H1 (cell line): ENCODE data around the gene FAM170B. TPM values are rescaled to one million over a fixed set of nuclear protein-coding genes. Genes with fewer than 3 reads are reported as not detected.

Experiments used
- CTCF ChIA-PET: fragments of 300-600 bp; sonication (Branson Sonifier 250); formaldehyde crosslinking; loops from one replicate; lab custom pipeline; 2021; ENCODE audit not compliant: partially characterized antibody; lab: Charles Lee
- POLR2A ChIA-PET: fragments of 300-600 bp; sonication (Branson Sonifier 250); formaldehyde crosslinking; loops from one replicate; lab custom pipeline; 2021; ENCODE audit warnings: inconsistent platforms; ENCODE audit not compliant: partially characterized antibody; lab: Charles Lee
- DNase-seq, 2 experiments: peaks; one replicate each; pipeline versions ENCODE4 v3.0.0 to v3.0.0-alpha.2; 2010 to 2022; ENCODE audit warnings: low spot score in 2 of 2, low read depth in 1 of 2, mixed read lengths in 1 of 2
- FAIRE-seq: peaks from 2 replicates; lab custom pipeline; 2011; peaks lifted over from hg19 to GRCh38; lab: Jason Lieb, UNC
- H2AFZ ChIP-seq: 2 replicates; pipeline ENCODE4 v1.8.1; 2012; ENCODE audit warnings: low read length, inconsistent platforms
- H2AK5ac ChIP-seq: 2 replicates; pipeline ENCODE4 v1.6.1; 2013; ENCODE audit warnings: low read depth, low read length
- H2BK120ac ChIP-seq: replicated peaks from 2 replicates; pipeline ENCODE3; 2013; ENCODE audit warnings: low read depth, low read length, inconsistent platforms
- H2BK12ac ChIP-seq: 2 replicates; pipeline ENCODE4 v1.6.1; 2013; ENCODE audit warnings: low read depth, low read length
- H2BK15ac ChIP-seq: 2 replicates; pipeline ENCODE4 v1.6.1; 2013; ENCODE audit warnings: low read length
- H2BK20ac ChIP-seq: 2 replicates; pipeline ENCODE4 v1.6.1; 2013; ENCODE audit warnings: low read length
- H2BK5ac ChIP-seq: 2 replicates; pipeline ENCODE4 v1.6.1; 2013; ENCODE audit warnings: low read depth, low read length
- H3K14ac ChIP-seq: 2 replicates; pipeline ENCODE4 v1.6.1; 2013; ENCODE audit warnings: inconsistent platforms; ENCODE audit not compliant: insufficient read length
- H3K18ac ChIP-seq: 2 replicates; pipeline ENCODE4 v1.6.1; 2013; ENCODE audit warnings: low read length; ENCODE audit errors: extremely low read depth
- H3K23ac ChIP-seq: 2 replicates; pipeline ENCODE4 v1.6.1; 2013; ENCODE audit warnings: inconsistent platforms; ENCODE audit not compliant: insufficient read length
- H3K23me2 ChIP-seq: 2 replicates; pipeline ENCODE4 v1.6.1; 2013; ENCODE audit warnings: low read depth, low read length
- H3K27ac ChIP-seq: 2 replicates; pipeline ENCODE4 v1.6.1; 2011; ENCODE audit warnings: low read depth, low read length, inconsistent platforms
- H3K27me3 ChIP-seq, 4 experiments: replicated peaks in 1 of 4; 1 replicate in 1 of 4; 2 replicates in 3 of 4; pipeline versions ENCODE4 v1.6.1 to v1.8.1; 2011 to 2013; ENCODE audit warnings: low read length in 3 of 4, mild to moderate bottlenecking in 3 of 4, inconsistent platforms in 2 of 4, mixed read lengths in 2 of 4, moderate library complexity in 1 of 4; ENCODE audit not compliant: control insufficient read depth in 3 of 4, insufficient read depth in 3 of 4; ENCODE audit errors: extremely low read depth in 1 of 4
- H3K36me3 ChIP-seq, 4 experiments: 2 replicates each; pipeline versions ENCODE4 v1.6.1 to v1.8.1; 2011 to 2013; ENCODE audit warnings: mild to moderate bottlenecking in 4 of 4, low read length in 3 of 4, moderate library complexity in 2 of 4, control low read depth in 1 of 4, inconsistent platforms in 1 of 4; ENCODE audit not compliant: insufficient read depth in 4 of 4, control insufficient read depth in 2 of 4
- H3K4ac ChIP-seq: replicated peaks from 2 replicates; pipeline ENCODE3; 2013; ENCODE audit warnings: low read length, low read depth, mixed read lengths, inconsistent platforms; ENCODE audit not compliant: insufficient read length
- H3K4me1 ChIP-seq, 4 experiments: replicated peaks in 1 of 4; 1 replicate in 1 of 4; 2 replicates in 3 of 4; pipeline versions ENCODE4 v1.6.1 to v1.8.1; 2011 to 2013; ENCODE audit warnings: low read length in 3 of 4, inconsistent platforms in 2 of 4, mixed read lengths in 1 of 4; ENCODE audit not compliant: insufficient read depth in 4 of 4, control insufficient read depth in 3 of 4
- H3K4me2 ChIP-seq, 2 experiments: 2 replicates each; pipeline versions ENCODE4 v1.6.1 to v1.8.1; 2011 to 2013; ENCODE audit warnings: low read depth in 2 of 2, low read length in 2 of 2, control low read depth in 1 of 2, inconsistent platforms in 1 of 2, mild to moderate bottlenecking in 1 of 2; ENCODE audit not compliant: insufficient read depth in 1 of 2
- H3K4me3 ChIP-seq, 4 experiments: fragments of 200-600, 300-600 bp in 1 of 4; sonication (generic), shearing (Covaris generic), sonication (Bioruptor Twin) in 1 of 4; 2 replicates each; pipeline versions ENCODE4 v1.5.1 to v1.8.1; 2011 to 2016; ENCODE audit warnings: low read length in 4 of 4, low read depth in 3 of 4, control low read depth in 2 of 4, inconsistent platforms in 2 of 4, mild to moderate bottlenecking in 2 of 4, mixed read lengths in 1 of 4, moderate library complexity in 1 of 4; ENCODE audit not compliant: insufficient read depth in 2 of 4; ENCODE audit errors: extremely low read depth in 1 of 4
- H3K56ac ChIP-seq: replicated peaks from 2 replicates; pipeline ENCODE3; 2013; ENCODE audit warnings: low read depth, mild to moderate bottlenecking, mixed read lengths, low read length, inconsistent platforms; ENCODE audit not compliant: insufficient read length
- H3K79me1 ChIP-seq: 2 replicates; pipeline ENCODE4 v1.6.1; 2013; ENCODE audit warnings: low read depth, low read length, control low read depth
- H3K79me2 ChIP-seq, 2 experiments: 2 replicates each; pipeline versions ENCODE4 v1.6.1 to v1.8.1; 2012 to 2013; ENCODE audit warnings: low read length in 2 of 2, mild to moderate bottlenecking in 2 of 2, inconsistent platforms in 1 of 2; ENCODE audit not compliant: insufficient read depth in 2 of 2, control insufficient read depth in 1 of 2
- H3K9ac ChIP-seq, 4 experiments: replicated peaks in 1 of 4; 1 replicate in 1 of 4; 2 replicates in 3 of 4; pipeline versions ENCODE4 v1.6.1 to v1.8.1; 2011 to 2013; ENCODE audit warnings: low read depth in 3 of 4, low read length in 3 of 4, control low read depth in 2 of 4, mild to moderate bottlenecking in 2 of 4, moderate library complexity in 2 of 4, inconsistent platforms in 1 of 4; ENCODE audit errors: extremely low read depth in 1 of 4
- H3K9me3 ChIP-seq, 2 experiments: 2 replicates each; pipeline versions ENCODE4 v1.6.1 to v1.8.1; 2012 to 2013; ENCODE audit warnings: mild to moderate bottlenecking in 2 of 2, moderate library complexity in 2 of 2, control low read depth in 1 of 2, inconsistent platforms in 1 of 2, low read depth in 1 of 2, low read length in 1 of 2, mixed read lengths in 1 of 2; ENCODE audit not compliant: insufficient read depth in 2 of 2
- H4K20me1 ChIP-seq, 2 experiments: replicated peaks in 1 of 2; 2 replicates each; pipeline versions ENCODE3 to v1.8.1; 2011 to 2013; ENCODE audit warnings: inconsistent platforms in 2 of 2, low read length in 2 of 2, mild to moderate bottlenecking in 1 of 2; ENCODE audit not compliant: insufficient read depth in 2 of 2, control insufficient read depth in 1 of 2
- H4K5ac ChIP-seq: 2 replicates; pipeline ENCODE4 v1.6.1; 2013; ENCODE audit warnings: low read length, low read depth, mixed read lengths, inconsistent platforms; ENCODE audit not compliant: insufficient read length
- H4K8ac ChIP-seq: 2 replicates; pipeline ENCODE4 v1.8.0; 2013; ENCODE audit warnings: mild to moderate bottlenecking, moderate library complexity, low read length, inconsistent platforms; ENCODE audit not compliant: insufficient read depth; ENCODE audit errors: extremely low read depth
- H4K91ac ChIP-seq: replicated peaks from 2 replicates; pipeline ENCODE3; 2013; ENCODE audit warnings: low read length, mixed read lengths, inconsistent platforms; ENCODE audit not compliant: insufficient read length
- RFX5 ChIP-seq: IDR thresholded peaks from 2 replicates; pipeline ENCODE4 v1.6.1; 2011; ENCODE audit warnings: low read depth, low read length, improper control_type of control experiment, borderline replicate concordance
- TAF7 ChIP-seq: optimal IDR thresholded peaks from 2 replicates; pipeline ENCODE3; 2011; ENCODE audit warnings: low read depth, mild to moderate bottlenecking, inconsistent platforms, low read length, moderate library complexity, borderline replicate concordance
- TBP ChIP-seq: IDR thresholded peaks from 2 replicates; pipeline ENCODE4 v1.6.1; 2011; ENCODE audit warnings: low read depth, low read length, improper control_type of control experiment
- WGBS, 2 experiments: shearing (Covaris generic) in 1 of 2; methylation state at CpG; one replicate each; pipeline versions ENCODE4 v1.1.6 to v1.1.7; 2013 to 2015; ENCODE audit warnings: low lambda C conversion rate in 2 of 2, mixed read lengths in 2 of 2, inconsistent platforms in 1 of 2, low coverage in 1 of 2, missing lambda C conversion rate in 1 of 2; ENCODE audit not compliant: insufficient replicate concordance in 2 of 2, insufficient coverage in 1 of 2, insufficient read length in 1 of 2; ENCODE audit errors: extremely low coverage in 1 of 2, missing lambda C conversion rate in 1 of 2; 5-methylcytosine and 5-hydroxymethylcytosine counted together
- polyA plus RNA-seq, 7 experiments: library from polyadenylated mRNA; depleted of rRNA in 3 of 7; stranded (reverse) in 5 of 7; unstranded in 2 of 7; fragments of >200 nt in 5 of 7; fragments of 200-250 nt in 2 of 7; gene quantifications; 1 replicate in 5 of 7; 2 replicates in 1 of 7; 4 replicates in 1 of 7; pipeline versions ENCODE4 v1.2.1 to v1.2.3, GENCODE V29; 2011 to 2013; ENCODE audit warnings: missing spikeins in 2 of 7, mixed read lengths in 2 of 7
- total RNA-seq: library from RNA; stranded (reverse); fragmentation: NEBNext Ultra II Directional; extraction: Animal tissue kit (Norgen Biotek cat#: 25700); gene quantifications from 2 replicates; pipeline ENCODE4 v1.2.1, GENCODE V29; 2021

The FAM170B gene
- total and polyA plus RNA-seq, 2 of the 8 experiments (the other 6 are each of a cell fraction or from before 2014, with no cell fraction given): not detected

DNA sequence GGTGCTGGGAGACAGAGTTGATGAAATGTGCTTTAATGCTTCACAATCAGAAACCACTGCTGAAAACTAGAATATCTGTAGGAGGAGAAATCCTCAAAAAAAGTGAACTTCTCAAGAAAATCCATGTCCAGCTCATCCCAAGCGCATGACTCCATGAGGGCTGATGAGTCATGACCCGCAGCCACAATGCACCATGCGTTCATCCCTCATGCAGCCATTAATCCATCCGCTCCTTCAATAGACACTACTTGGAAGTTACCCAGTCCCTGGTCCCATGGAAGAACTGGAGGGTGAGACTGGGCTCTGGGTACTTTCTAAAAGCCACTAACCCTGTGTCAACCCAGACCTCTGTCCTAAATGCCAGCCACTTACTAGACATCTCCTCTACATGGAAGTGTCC, 29.9 kb upstream of the FAM170B start:
- no peak for DNase-seq
- CTCF ChIA-PET: interaction anchor here (0.6 to 5.5 kb wide), 41 partner anchors 10 to 523 kb away, joined by 3 to 49 read pairs (median 5); partner anchors contain the start of gene TMEM273
- H3K9ac ChIP-seq: no peak overlapping the region
- H3K79me2 ChIP-seq: no peaks in the 10 kb centered on the region
- POLR2A ChIA-PET: no interaction called here
- no peak overlapping the region for H3K4me2 ChIP-seq
- TF ChIP-seq RFX5 (no peak), TAF7 (no peak), TBP (no peak)
- no peak for FAIRE-seq
- H3K4me3 ChIP-seq: no peak overlapping the region
- H2AFZ ChIP-seq: no peak overlapping the region
- H3K9me3 ChIP-seq: no peaks in the 10 kb centered on the region
- no peak overlapping the region for H2BK20ac ChIP-seq
- H2BK5ac ChIP-seq: no peak overlapping the region
- no peak overlapping the region for H3K23ac ChIP-seq
- H3K14ac ChIP-seq: no peak overlapping the region
- no peak overlapping the region for H2AK5ac ChIP-seq
- H2BK15ac ChIP-seq: no peak overlapping the region
- H3K79me1 ChIP-seq: no peaks in the 10 kb centered on the region
- no peak overlapping the region for H3K4ac ChIP-seq
- H3K56ac ChIP-seq: no peak overlapping the region
- no peak overlapping the region for H2BK12ac ChIP-seq
- peaks cover 0 to 2% (median 0%) of the 10 kb centered on the region in 4 experiments; a peak in 3 of 7 replicates for H3K4me1 ChIP-seq
- H4K91ac ChIP-seq: no peak overlapping the region
- no peak overlapping the region for H4K8ac ChIP-seq
- no peaks in the 10 kb centered on the region for H3K36me3 ChIP-seq
- no peak overlapping the region for H4K5ac ChIP-seq
- 93% methylated on average over 4 of the region's 4 CpGs; no CpG with 5 or more reads in 1 of the 2 experiments for WGBS, 2 experiments
- H2BK120ac ChIP-seq: no peak overlapping the region
- no peaks in the 10 kb centered on the region for H3K23me2 ChIP-seq
- no peaks in the 10 kb centered on the region for H3K27me3 ChIP-seq
- H4K20me1 ChIP-seq: no peaks in the 10 kb centered on the region
- no peak overlapping the region for H3K27ac ChIP-seq
- H3K18ac ChIP-seq: no peak overlapping the region
